ENCODE results near the gene GBF1.

The GBF1 gene

DNA sequence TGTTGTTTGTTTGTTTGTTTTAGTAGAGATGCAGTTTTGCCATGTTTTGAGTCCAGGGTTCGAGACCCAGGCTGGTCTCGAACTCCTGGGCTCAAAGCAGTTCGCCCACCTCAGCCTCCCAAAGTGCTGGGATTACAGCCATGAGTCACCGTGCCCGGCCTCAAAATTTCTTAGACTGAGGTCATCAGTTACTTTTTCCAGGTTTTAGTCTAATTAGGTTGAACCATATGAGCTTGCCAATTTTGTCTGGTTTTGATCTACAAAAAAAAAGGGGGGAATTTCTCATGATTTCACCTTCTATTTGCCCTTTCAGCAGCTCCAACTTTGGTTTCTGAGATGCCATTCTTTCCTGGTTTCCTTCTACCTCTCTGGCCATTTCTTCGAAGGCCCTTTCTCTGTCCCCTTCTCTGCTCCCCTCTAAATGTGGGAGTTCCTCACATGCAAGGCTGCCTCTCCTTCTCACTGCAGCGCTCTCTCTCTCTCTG is 181.5 kb downstream of the GBF1 start:
- peaks cover 36 to 43% of the 10 kb centered on the region in 2 donors for H3K36me3 Mint-ChIP-seq
- H3K4me3 Mint-ChIP-seq = no peak overlapping the region
- peaks cover 28 to 45% of the 10 kb centered on the region in 2 donors for H3K4me1 Mint-ChIP-seq

DNA sequence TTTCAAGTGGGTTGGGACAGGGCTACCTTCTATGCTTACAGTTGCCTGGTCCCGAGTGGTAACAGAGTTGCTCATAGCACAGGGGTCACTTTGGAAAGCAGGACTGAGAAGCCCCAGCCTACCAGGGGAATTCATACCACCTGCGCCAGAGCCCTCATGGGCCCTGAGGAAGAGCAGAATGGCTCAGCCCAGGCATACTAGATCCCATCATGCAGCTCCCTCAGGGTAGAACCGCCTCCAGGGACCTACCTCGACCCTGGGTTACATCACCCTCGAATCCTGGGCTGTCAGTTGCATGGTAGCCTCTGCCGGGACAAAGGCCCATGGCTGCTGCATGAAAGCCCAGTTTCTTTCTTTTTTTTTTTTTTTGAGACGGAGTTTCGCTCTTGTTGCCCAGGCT is 184.1 kb downstream of the GBF1 start:
- H3K9me3 Mint-ChIP-seq = no peaks in the 10 kb centered on the region
- peaks cover 30 to 43% of the 10 kb centered on the region in 2 donors for H3K4me1 Mint-ChIP-seq
- no peak for DNase-seq
- ATAC-seq (replicated peaks) = no peak
- H3K36me3 Mint-ChIP-seq = peaks cover 27 to 32% of the 10 kb centered on the region in 2 donors
- H3K4me3 Mint-ChIP-seq = no peak overlapping the region
- no peak overlapping the region for H3K27ac Mint-ChIP-seq
- H3K27me3 Mint-ChIP-seq = no peaks in the 10 kb centered on the region

More for the DNA sequence above, 181.5 kb downstream of the GBF1 start:
- Mint-ChIP-seq H3K27me3 (no peaks in the 10 kb centered on the region), H3K9me3 (no peaks in the 10 kb centered on the region), H3K27ac (no peak overlapping the region)
- no peak for ATAC-seq (replicated peaks)
- DNase-seq = no peak

DNA sequence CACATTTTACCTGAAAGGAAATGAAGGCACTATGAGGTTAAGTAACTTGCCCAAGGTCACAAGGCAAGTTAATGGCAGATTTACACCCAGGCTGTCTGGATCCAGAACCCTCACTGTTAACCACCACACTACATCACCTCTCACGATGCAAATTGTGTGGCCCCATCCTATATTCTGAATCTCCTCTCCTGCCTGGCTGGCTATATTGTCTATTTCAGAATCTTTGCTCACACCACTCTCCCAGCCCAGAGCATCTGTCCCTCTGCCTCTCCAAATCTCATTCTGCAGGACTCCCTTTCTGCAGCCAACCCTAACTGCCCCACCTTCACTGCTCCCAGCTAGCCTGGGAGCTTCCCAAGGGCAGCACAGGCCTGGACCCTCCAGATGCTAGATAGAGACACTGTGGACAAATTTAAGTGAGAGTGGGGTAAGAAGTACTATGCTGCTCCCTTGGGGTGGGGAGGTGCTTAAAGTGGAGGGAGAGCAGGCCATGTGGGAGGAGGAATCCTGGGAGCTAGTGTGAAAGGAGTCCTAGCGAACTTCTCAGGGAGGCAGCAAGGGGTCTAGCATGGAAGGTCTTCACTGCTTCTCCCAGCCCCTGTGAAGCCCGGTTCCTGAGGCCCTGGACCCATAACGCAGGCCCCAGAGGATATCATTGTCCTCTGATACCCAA is 186.3 kb downstream of the GBF1 start:
- DNase-seq = no peak
- Mint-ChIP-seq H3K9me3 (no peaks in the 10 kb centered on the region), H3K4me1 (peaks cover 34 to 56% of the 10 kb centered on the region in 2 donors), H3K4me3 (peak overlapping the region; percentile 93 to 96), H3K27me3 (no peaks in the 10 kb centered on the region), H3K27ac (peak overlapping the region; percentile 94), H3K36me3 (peaks cover 14 to 17% of the 10 kb centered on the region in 2 donors)
- ATAC-seq (replicated peaks) = no peak
